Adipose tissue (tissue), 3 donors: ENCODE measurements around the gene LTB4R2. TPM values are rescaled to one million over a fixed set of nuclear protein-coding genes. Genes with fewer than 3 reads are reported as not detected.

Experiments used
- H3K27ac ChIP-seq: one replicate; pipeline ENCODE4 v1.5.1; 2013; ENCODE audit warnings: low read depth, low read length
- WGBS, 3 donors: extraction: QIAGEN DNeasy Blood & Tissue Kit; methylation state at CpG; one replicate each; pipeline ENCODE4 v1.1.7; 2013; 5-methylcytosine and 5-hydroxymethylcytosine counted together
- polyA plus RNA-seq, 3 donors: library from polyadenylated mRNA; stranded (reverse); fragments of 200-250 nt; gene quantifications; one replicate each; pipeline ENCODE4 v1.2.3, GENCODE V29; 2013
- donor health status: healthy with polysubstance abuse.
- donor health status: Bipolar disorder and iron deficiency.
- donor health status: healthy.

LTB4R2 gene
- polyA plus RNA-seq, 3 donors: 0.79 to 5.9 (median 2.6) TPM

GRCh38 chr14:24292118-24292807 lies 17.7 kb upstream of the LTB4R2 start:
- H3K27ac ChIP-seq: no peak overlapping the region
- WGBS, 3 donors: 90 to 95% (median 91%) methylated on average over 11 of the region's 11 CpGs

GRCh38 chr14:24293525-24293924 lies 16.4 kb upstream of the LTB4R2 start:
- 97 to 98% (median 98%) methylated on average over 2 of the region's 2 CpGs for WGBS, 3 donors
- no peak overlapping the region for H3K27ac ChIP-seq

- no peak overlapping the region for H3K27ac ChIP-seq
- 61 to 63% (median 62%) methylated on average over 12 of the region's 12 CpGs for WGBS, 3 donors
Measured at GRCh38 chr14:24296341-24297157, 13.4 kb upstream of the LTB4R2 start.

- H3K27ac ChIP-seq: no peak overlapping the region
- WGBS, 3 donors: 32 to 48% (median 42%) methylated on average over 5 of the region's 5 CpGs
Measured at GRCh38 chr14:24297190-24297964, 12.6 kb upstream of the LTB4R2 start.

GRCh38 chr14:24298892-24299254 lies 11.1 kb upstream of the LTB4R2 start:
- no peak overlapping the region for H3K27ac ChIP-seq
- WGBS, 3 donors: 32 to 41% (median 41%) methylated on average over 7 of the region's 7 CpGs

GRCh38 chr14:24299255-24300191 lies 10.4 kb upstream of the LTB4R2 start, which contains the start of the genes DHRS1 and NOP9:
Gene DHRS1, minus strand, starts transcription at chr14:24299780. Its CDS starts 674 bp downstream, at chr14:24299106.
Gene NOP9, plus strand, starts transcription at chr14:24299850. Its CDS starts 105 bp downstream, at chr14:24299955.
- WGBS, 3 donors: 0 to 1% (median 0%) methylated on average over 71 to 75 of the region's 75 CpGs
- peak within 1 kb of the TSS; percentile 31 for H3K27ac ChIP-seq

GRCh38 chr14:24300326-24300980 lies 9.5 kb upstream of the LTB4R2 start:
- peak overlapping the region; percentile 31 for H3K27ac ChIP-seq
- WGBS, 3 donors: 25 to 33% (median 32%) methylated on average over 16 of the region's 16 CpGs

- H3K27ac ChIP-seq: no peak overlapping the region
- WGBS, 3 donors: 95 to 99% (median 96%) methylated on average over 11 of the region's 11 CpGs
Measured at GRCh38 chr14:24304019-24304387, 5.9 kb upstream of the LTB4R2 start.

- 73 to 86% (median 83%) methylated on average over 11 of the region's 11 CpGs for WGBS, 3 donors
Measured at GRCh38 chr14:24307156-24307574, 2.8 kb upstream of the LTB4R2 start.

GRCh38 chr14:24307575-24308341 lies 2.2 kb upstream of the LTB4R2 start, which contains the start of gene CIDEB:
Gene CIDEB, minus strand, starts transcription at chr14:24307977. Its CDS starts 119 bp downstream, at chr14:24307858.
- 41 to 60% (median 60%) methylated on average over 6 of the region's 6 CpGs for WGBS, 3 donors
- no peak within 1 kb of the TSS for H3K27ac ChIP-seq

More at GRCh38 chr14:24307156-24307574, 2.8 kb upstream of the LTB4R2 start:
- H3K27ac ChIP-seq: no peak overlapping the region

GRCh38 chr14:24308342-24309124 lies 1.4 kb upstream of the LTB4R2 start:
- no peak overlapping the region for H3K27ac ChIP-seq
- 77 to 82% (median 80%) methylated on average over 7 of the region's 7 CpGs for WGBS, 3 donors

- no peak overlapping the region for H3K27ac ChIP-seq
- WGBS, 3 donors: 18 to 26% (median 20%) methylated on average over 5 of the region's 5 CpGs
Measured at GRCh38 chr14:24310265-24310645, 315 bp downstream of the LTB4R2 start.

- H3K27ac ChIP-seq: peak within 1 kb of the TSS; percentile 52
- 2 to 15% (median 5%) methylated on average over 90 to 99 of the region's 99 CpGs for WGBS, 3 donors
Measured at GRCh38 chr14:24310646-24311604, 985 bp downstream of the LTB4R2 start, which contains the start of gene LTB4R. Gene LTB4R, plus strand, starts transcription at chr14:24311502. Its CDS starts 4,150 bp downstream, at chr14:24315652.

GRCh38 chr14:24311837-24312615 lies 2.1 kb downstream of the LTB4R2 start:
- WGBS, 3 donors: 67 to 83% (median 75%) methylated on average over 1 of the region's 1 CpG
- H3K27ac ChIP-seq: peak overlapping the region; percentile 52
